Type B pancreatic cell (in vitro differentiated cells): ENCODE data around the gene ENDOD1. TPM values are rescaled to one million over a fixed set of nuclear protein-coding genes. Genes with fewer than 3 reads are reported as not detected.

Experiments
- DNase-seq: peaks from one replicate; pipeline ENCODE4 v3.0.0; 2021; ENCODE audit warnings: mixed read lengths; ENCODE audit not compliant: unreplicated experiment; ENCODE audit errors: extremely low spot score
- H3K27ac Mint-ChIP-seq: 2 replicates; pipeline ENCODE4 v1.8.0; 2021; ENCODE audit warnings: mild to moderate bottlenecking, mixed read lengths
- H3K27me3 Mint-ChIP-seq: 2 replicates; pipeline ENCODE4 v1.8.0; 2021; ENCODE audit warnings: mixed read lengths
- H3K36me3 Mint-ChIP-seq: 2 replicates; pipeline ENCODE4 v1.8.0; 2021; ENCODE audit warnings: mixed read lengths
- H3K4me1 Mint-ChIP-seq: one replicate; pipeline ENCODE4 v1.8.0; 2021; ENCODE audit warnings: mixed read lengths; ENCODE audit not compliant: unreplicated experiment
- H3K4me3 Mint-ChIP-seq: 2 replicates; pipeline ENCODE4 v1.8.0; 2021; ENCODE audit warnings: mild to moderate bottlenecking, mixed read lengths
- H3K9me3 Mint-ChIP-seq: 2 replicates; pipeline ENCODE4 v1.8.0; 2021; ENCODE audit warnings: mixed read lengths
- CTCF ChIP-seq: fragments of 200-600 bp; sonication (generic); conservative IDR thresholded peaks from 2 replicates; pipeline ENCODE4 v1.5.0; 2021; ENCODE audit warnings: antibody characterized with exemption, mild to moderate bottlenecking
- total RNA-seq: library from RNA; stranded (reverse); gene quantifications from 2 replicates; pipeline ENCODE4 v1.2.1, GENCODE V29; 2021; ENCODE audit warnings: low replicate concordance

Gene ENDOD1
- total RNA-seq, 1 donor from 2014 or later, result 12.0 TPM

GRCh38 chr11:95155385-95155784 lies 65.7 kb downstream of the ENDOD1 start:
- no peak overlapping the region for H3K4me3 Mint-ChIP-seq
- TF ChIP-seq CTCF, result no peak
- H3K4me1 Mint-ChIP-seq, result peaks cover 5% of the 10 kb centered on the region
- peaks cover 4% of the 10 kb centered on the region for H3K36me3 Mint-ChIP-seq
- H3K27me3 Mint-ChIP-seq, result no peaks in the 10 kb centered on the region
- H3K27ac Mint-ChIP-seq, result no peak overlapping the region
- H3K9me3 Mint-ChIP-seq, result no peaks in the 10 kb centered on the region
- DNase-seq, result no peak

GRCh38 chr11:95156133-95156721 lies 66.6 kb downstream of the ENDOD1 start:
- Mint-ChIP-seq H3K27ac (no peak overlapping the region), H3K4me3 (no peak overlapping the region), H3K36me3 (peaks cover 4% of the 10 kb centered on the region), H3K4me1 (peaks cover 5% of the 10 kb centered on the region), H3K27me3 (no peaks in the 10 kb centered on the region), H3K9me3 (no peaks in the 10 kb centered on the region)
- no peak for TF ChIP-seq CTCF
- no peak for DNase-seq

DNA sequence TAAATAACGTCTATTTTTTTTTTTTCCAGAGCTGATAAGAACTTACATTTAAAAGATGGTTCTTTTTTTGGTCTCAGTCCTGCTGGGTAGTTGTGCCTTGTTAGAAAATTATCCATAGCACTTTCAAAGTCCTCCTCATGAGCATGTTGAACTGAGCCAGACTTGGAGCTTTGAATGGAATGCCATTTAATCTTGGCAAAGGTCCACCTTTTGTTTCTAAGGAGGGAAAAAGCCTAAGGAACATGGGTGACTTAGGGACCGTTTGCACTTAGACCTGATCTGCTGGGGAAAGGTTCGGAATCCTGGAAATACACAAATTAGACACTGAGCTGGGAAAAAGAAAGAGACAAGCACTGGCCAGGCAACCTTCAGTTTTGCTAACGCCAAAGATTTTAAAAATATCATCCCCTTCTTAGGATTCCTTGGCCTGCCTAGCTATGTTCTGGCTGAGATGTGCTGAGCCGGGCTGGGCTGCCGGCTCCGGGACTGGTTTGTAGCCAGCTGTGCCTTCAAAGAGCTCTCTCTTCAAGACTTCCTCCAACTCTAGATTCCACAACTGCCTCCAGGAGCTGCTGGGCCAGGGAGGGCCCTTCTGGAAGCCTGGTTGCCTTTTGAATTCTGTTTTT lies 67.4 kb downstream of the ENDOD1 start:
- no peak for TF ChIP-seq CTCF
- Mint-ChIP-seq H3K27ac (no peak overlapping the region), H3K27me3 (no peaks in the 10 kb centered on the region), H3K4me1 (peaks cover 5% of the 10 kb centered on the region), H3K9me3 (no peaks in the 10 kb centered on the region), H3K4me3 (no peak overlapping the region), H3K36me3 (peaks cover 4% of the 10 kb centered on the region)
- no peak for DNase-seq

- no peaks in the 10 kb centered on the region for H3K9me3 Mint-ChIP-seq
- no peak overlapping the region for H3K4me3 Mint-ChIP-seq
- no peak for TF ChIP-seq CTCF
- no peak for DNase-seq
- peaks cover 5% of the 10 kb centered on the region for H3K4me1 Mint-ChIP-seq
- no peak overlapping the region for H3K27ac Mint-ChIP-seq
- no peaks in the 10 kb centered on the region for H3K27me3 Mint-ChIP-seq
- peaks cover 4% of the 10 kb centered on the region for H3K36me3 Mint-ChIP-seq
Measured at GRCh38 chr11:95157824-95158223, 68.2 kb downstream of the ENDOD1 start.

GRCh38 chr11:95161248-95161647 lies 71.6 kb downstream of the ENDOD1 start:
- no peak for DNase-seq
- Mint-ChIP-seq H3K27me3 (no peaks in the 10 kb centered on the region), H3K9me3 (no peaks in the 10 kb centered on the region), H3K36me3 (peaks cover 9% of the 10 kb centered on the region), H3K4me3 (no peak overlapping the region), H3K4me1 (no peaks in the 10 kb centered on the region), H3K27ac (no peak overlapping the region)
- no peak for TF ChIP-seq CTCF
